Lower leg skin (tissue), 4 donors: ENCODE data around the gene MLLT3. TPM values are rescaled to one million over a fixed set of nuclear protein-coding genes. Genes with fewer than 3 reads are reported as not detected.

Source experiments
- DNase-seq, 2 donors: peaks; one replicate each; pipeline ENCODE4 v3.0.0-alpha.2; 2019; ENCODE audit warnings: low spot score in 2 of 2
- H3K4me3 ChIP-seq: fragments of 200-600 bp; sonication (generic); 2 replicates; pipeline ENCODE4 v1.5.1; 2017; ENCODE audit warnings: mild to moderate bottlenecking, low read depth; ENCODE audit not compliant: poor library complexity, severe bottlenecking
- CTCF ChIP-seq, 3 donors: fragments of 450-650 bp; IDR thresholded peaks; one replicate each; pipeline ENCODE4 v1.5.1; 2016; ENCODE audit warnings: antibody characterized with exemption in 3 of 3, mild to moderate bottlenecking in 3 of 3, moderate library complexity in 2 of 3
- POLR2A ChIP-seq, 2 donors: fragments of 450-650 bp; IDR thresholded peaks; one replicate each; pipeline ENCODE4 v1.6.1; 2016 to 2017; ENCODE audit warnings: antibody characterized with exemption in 2 of 2, mild to moderate bottlenecking in 1 of 2, moderate library complexity in 1 of 2
- WGBS, 2 donors: methylation state at CpG; one replicate each; pipeline ENCODE4 v1.1.5; 2018; 5-methylcytosine and 5-hydroxymethylcytosine counted together
- intact Hi-C: fragments of 100-400 bp; cut with DNase I; formaldehyde crosslinking; loops from one replicate; pipeline ENCODE4 v1.15.0; 2023; ENCODE audit warnings: low total_unique reads
- total RNA-seq, 4 donors: library from RNA; depleted of rRNA; stranded (reverse); fragments of >200 nt; gene quantifications; one replicate each; pipeline ENCODE4 v1.1.0, GENCODE V29; 2016

The MLLT3 gene
- total RNA-seq, 4 donors from 2014 or later, result 10.6 to 15.2 (median 12.5) TPM

GRCh38 chr9:20352591-20352990, 269.7 kb downstream of the MLLT3 start:
- intact Hi-C loops, result loop anchor here (10.0 kb wide), 1 partner anchor 272 kb away; the partner anchor contains the start of gene MLLT3
- 74% methylated on average over 2 of the region's 2 CpGs for WGBS, 2 donors
- DNase-seq, result no peak
- H3K4me3 ChIP-seq, result no peak overlapping the region
- TF ChIP-seq CTCF (IDR thresholded peaks at IDR 0.05) (no peak), POLR2A (IDR thresholded peaks at IDR 0.05) (no peak)

GRCh38 chr9:20351715-20352114, 270.6 kb downstream of the MLLT3 start:
- no peak for DNase-seq
- WGBS, 2 donors, result 56 to 61% methylated on average over 5 of the region's 5 CpGs
- TF ChIP-seq CTCF (IDR thresholded peaks at IDR 0.05), result no peak
- TF ChIP-seq POLR2A (IDR thresholded peaks at IDR 0.05), result no peak
- no peak overlapping the region for H3K4me3 ChIP-seq
- intact Hi-C loops, result loop anchor here (10.0 kb wide), 1 partner anchor 273 kb away; the partner anchor contains the start of gene MLLT3

GRCh38 chr9:20349568-20349967, 272.7 kb downstream of the MLLT3 start:
- WGBS, 2 donors, result 91 to 92% methylated on average over 6 of the region's 6 CpGs
- TF ChIP-seq POLR2A (IDR thresholded peaks at IDR 0.05) (no peak), CTCF (IDR thresholded peaks at IDR 0.05) (no peak)
- intact Hi-C loops, result no loop called here
- H3K4me3 ChIP-seq, result no peak overlapping the region
- DNase-seq, result no peak

- TF ChIP-seq CTCF (IDR thresholded peaks at IDR 0.05), result no peak
- no peak for TF ChIP-seq POLR2A (IDR thresholded peaks at IDR 0.05)
Observed at GRCh38 chr9:20343325-20343724, 279.0 kb downstream of the MLLT3 start.

GRCh38 chr9:20340511-20340861, 281.8 kb downstream of the MLLT3 start:
- H3K4me3 ChIP-seq, result no peak overlapping the region
- DNase-seq, result no peak
- intact Hi-C loops, result no loop called here
- 71 to 74% methylated on average over 4 of the region's 4 CpGs for WGBS, 2 donors
- no peak for TF ChIP-seq POLR2A (IDR thresholded peaks at IDR 0.05)
- TF ChIP-seq CTCF (IDR thresholded peaks at IDR 0.05), result no peak

More at GRCh38 chr9:20343325-20343724, 279.0 kb downstream of the MLLT3 start:
- no peak overlapping the region for H3K4me3 ChIP-seq
- 89 to 95% methylated on average over 2 of the region's 2 CpGs for WGBS, 2 donors
- intact Hi-C loops, result no loop called here
- no peak for DNase-seq

- no peak for DNase-seq
- intact Hi-C loops, result no loop called here
- TF ChIP-seq CTCF (IDR thresholded peaks at IDR 0.05), result no peak
- 82 to 93% methylated on average over 4 of the region's 4 CpGs for WGBS, 2 donors
- no peak overlapping the region for H3K4me3 ChIP-seq
Observed at GRCh38 chr9:20335668-20336332, 286.5 kb downstream of the MLLT3 start.
